Uterus (tissue), 2 donors: ENCODE data around the gene DSG2.

Source experiments
- POLR2A ChIP-seq, 2 donors: fragments of 450-650 bp; IDR thresholded peaks; one replicate each; pipeline ENCODE4 v1.6.1; 2016; ENCODE audit warnings: antibody characterized with exemption in 2 of 2, mild to moderate bottlenecking in 1 of 2, moderate library complexity in 1 of 2
- TF ChIP-seq, protein P1 (sequence below), 4 experiments: fragments of 200-600 bp in 2 of 4; fragments of 450-650 bp in 2 of 4; sonication (generic) in 2 of 4; IDR thresholded peaks; one replicate each; pipeline ENCODE4 v1.5.1; 2016 to 2019; ENCODE audit warnings: antibody characterized with exemption in 4 of 4, mild to moderate bottlenecking in 2 of 4, moderate library complexity in 1 of 4

DNA sequence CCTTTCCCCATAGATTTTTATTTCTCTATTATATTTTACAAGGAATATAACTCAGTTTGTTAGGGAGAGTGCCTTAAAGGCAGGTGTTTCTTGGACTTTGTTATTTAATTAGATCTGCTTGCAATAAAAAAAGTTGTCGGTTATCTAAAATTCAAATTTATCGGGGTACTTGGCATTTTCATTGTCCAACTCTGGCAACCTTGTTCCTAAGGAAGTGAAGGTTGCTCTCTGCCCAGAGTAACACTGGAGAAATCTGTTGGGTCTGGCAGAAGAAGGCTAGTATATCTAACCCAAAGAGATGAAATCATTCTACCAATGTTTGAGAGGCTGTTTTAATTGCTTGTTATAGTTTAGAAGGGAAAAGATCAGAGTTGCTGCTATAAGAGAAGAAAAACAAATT, 50.9 kb downstream of the DSG2 start:
- TF ChIP-seq, protein P1, sequence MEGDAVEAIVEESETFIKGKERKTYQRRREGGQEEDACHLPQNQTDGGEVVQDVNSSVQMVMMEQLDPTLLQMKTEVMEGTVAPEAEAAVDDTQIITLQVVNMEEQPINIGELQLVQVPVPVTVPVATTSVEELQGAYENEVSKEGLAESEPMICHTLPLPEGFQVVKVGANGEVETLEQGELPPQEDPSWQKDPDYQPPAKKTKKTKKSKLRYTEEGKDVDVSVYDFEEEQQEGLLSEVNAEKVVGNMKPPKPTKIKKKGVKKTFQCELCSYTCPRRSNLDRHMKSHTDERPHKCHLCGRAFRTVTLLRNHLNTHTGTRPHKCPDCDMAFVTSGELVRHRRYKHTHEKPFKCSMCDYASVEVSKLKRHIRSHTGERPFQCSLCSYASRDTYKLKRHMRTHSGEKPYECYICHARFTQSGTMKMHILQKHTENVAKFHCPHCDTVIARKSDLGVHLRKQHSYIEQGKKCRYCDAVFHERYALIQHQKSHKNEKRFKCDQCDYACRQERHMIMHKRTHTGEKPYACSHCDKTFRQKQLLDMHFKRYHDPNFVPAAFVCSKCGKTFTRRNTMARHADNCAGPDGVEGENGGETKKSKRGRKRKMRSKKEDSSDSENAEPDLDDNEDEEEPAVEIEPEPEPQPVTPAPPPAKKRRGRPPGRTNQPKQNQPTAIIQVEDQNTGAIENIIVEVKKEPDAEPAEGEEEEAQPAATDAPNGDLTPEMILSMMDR (IDR thresholded peaks at IDR 0.05): no peak
- no peak for TF ChIP-seq POLR2A (IDR thresholded peaks at IDR 0.05)
